Lower leg skin (tissue), 4 donors: ENCODE results near the gene ARHGDIB. TPM values are rescaled to one million over a fixed set of nuclear protein-coding genes. Genes with fewer than 3 reads are reported as not detected.

Experiments used
- DNase-seq, 2 donors: peaks; one replicate each; pipeline ENCODE4 v3.0.0-alpha.2; 2019; ENCODE audit warnings: low spot score in 2 of 2
- H3K4me3 ChIP-seq: fragments of 200-600 bp; sonication (generic); 2 replicates; pipeline ENCODE4 v1.5.1; 2017; ENCODE audit warnings: mild to moderate bottlenecking, low read depth; ENCODE audit not compliant: poor library complexity, severe bottlenecking
- POLR2A ChIP-seq, 2 donors: fragments of 450-650 bp; IDR thresholded peaks; one replicate each; pipeline ENCODE4 v1.6.1; 2016 to 2017; ENCODE audit warnings: antibody characterized with exemption in 2 of 2, mild to moderate bottlenecking in 1 of 2, moderate library complexity in 1 of 2
- WGBS, 2 donors: methylation state at CpG; one replicate each; pipeline ENCODE4 v1.1.5; 2018; 5-methylcytosine and 5-hydroxymethylcytosine counted together
- intact Hi-C: fragments of 100-400 bp; cut with DNase I; formaldehyde crosslinking; loops from one replicate; pipeline ENCODE4 v1.15.0; 2023; ENCODE audit warnings: low total_unique reads
- total RNA-seq, 4 donors: library from RNA; depleted of rRNA; stranded (reverse); fragments of >200 nt; gene quantifications; one replicate each; pipeline ENCODE4 v1.1.0, GENCODE V29; 2016
- TF ChIP-seq, protein P1 (sequence below), 3 donors: fragments of 450-650 bp; IDR thresholded peaks; one replicate each; pipeline ENCODE4 v1.5.1; 2016; ENCODE audit warnings: antibody characterized with exemption in 3 of 3, mild to moderate bottlenecking in 3 of 3, moderate library complexity in 2 of 3

ARHGDIB gene
- total RNA-seq, 4 donors from 2014 or later = 44.9 to 84.7 (median 82.1) TPM

DNA sequence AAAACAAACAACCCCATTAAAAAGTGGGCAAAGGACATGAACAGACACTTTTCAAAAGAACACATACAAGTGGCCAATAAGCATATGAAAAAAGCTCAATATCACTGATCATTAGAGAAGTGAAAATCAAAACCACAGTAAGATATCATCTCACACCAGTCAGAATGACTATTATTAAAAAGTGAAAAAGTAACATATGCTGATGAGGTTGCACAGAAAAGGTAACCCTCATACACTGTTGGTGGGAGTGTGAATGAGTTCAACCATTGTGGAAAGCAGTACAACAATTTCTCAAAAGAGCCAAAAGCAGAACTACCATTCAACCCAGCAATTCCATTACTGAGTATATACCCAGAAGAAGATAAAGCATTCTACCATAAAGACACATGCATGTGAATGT, 29.7 kb upstream of the ARHGDIB start:
- no peak overlapping the region for H3K4me3 ChIP-seq
- TF ChIP-seq, protein P1, sequence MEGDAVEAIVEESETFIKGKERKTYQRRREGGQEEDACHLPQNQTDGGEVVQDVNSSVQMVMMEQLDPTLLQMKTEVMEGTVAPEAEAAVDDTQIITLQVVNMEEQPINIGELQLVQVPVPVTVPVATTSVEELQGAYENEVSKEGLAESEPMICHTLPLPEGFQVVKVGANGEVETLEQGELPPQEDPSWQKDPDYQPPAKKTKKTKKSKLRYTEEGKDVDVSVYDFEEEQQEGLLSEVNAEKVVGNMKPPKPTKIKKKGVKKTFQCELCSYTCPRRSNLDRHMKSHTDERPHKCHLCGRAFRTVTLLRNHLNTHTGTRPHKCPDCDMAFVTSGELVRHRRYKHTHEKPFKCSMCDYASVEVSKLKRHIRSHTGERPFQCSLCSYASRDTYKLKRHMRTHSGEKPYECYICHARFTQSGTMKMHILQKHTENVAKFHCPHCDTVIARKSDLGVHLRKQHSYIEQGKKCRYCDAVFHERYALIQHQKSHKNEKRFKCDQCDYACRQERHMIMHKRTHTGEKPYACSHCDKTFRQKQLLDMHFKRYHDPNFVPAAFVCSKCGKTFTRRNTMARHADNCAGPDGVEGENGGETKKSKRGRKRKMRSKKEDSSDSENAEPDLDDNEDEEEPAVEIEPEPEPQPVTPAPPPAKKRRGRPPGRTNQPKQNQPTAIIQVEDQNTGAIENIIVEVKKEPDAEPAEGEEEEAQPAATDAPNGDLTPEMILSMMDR (IDR thresholded peaks at IDR 0.05) = no peak
- TF ChIP-seq POLR2A (IDR thresholded peaks at IDR 0.05) = no peak
- DNase-seq = no peak
- intact Hi-C loops = loop anchor here (10.0 kb wide), 1 partner anchor 346 kb away; no protein-coding TSS in a partner anchor

DNA sequence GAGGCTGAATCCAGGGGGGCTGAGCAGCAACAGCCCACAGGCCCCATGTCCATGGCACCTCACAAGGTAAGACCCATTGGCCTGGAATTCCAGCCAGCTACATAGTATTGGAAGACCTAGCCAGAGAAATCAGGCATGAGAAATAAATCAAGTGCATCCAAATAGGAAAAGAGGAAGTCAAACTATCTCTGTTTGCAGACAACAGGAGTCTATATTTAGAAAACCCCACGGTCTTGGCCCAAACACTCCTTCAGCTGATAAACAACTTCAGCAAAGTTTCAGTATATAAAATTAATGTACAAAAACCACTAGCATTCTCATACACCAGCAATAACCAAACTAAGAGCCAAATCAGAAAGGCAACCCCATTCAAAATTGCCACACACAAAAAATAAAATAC, 28.4 kb upstream of the ARHGDIB start:
- DNase-seq = no peak
- TF ChIP-seq, protein P1 (IDR thresholded peaks at IDR 0.05) = no peak
- TF ChIP-seq POLR2A (IDR thresholded peaks at IDR 0.05) = no peak
- 56 to 69% methylated on average over 1 of the region's 1 CpG for WGBS, 2 donors
- no peak overlapping the region for H3K4me3 ChIP-seq
- intact Hi-C loops = loop anchor here (10.0 kb wide), 1 partner anchor 345 kb away; no protein-coding TSS in a partner anchor

DNA sequence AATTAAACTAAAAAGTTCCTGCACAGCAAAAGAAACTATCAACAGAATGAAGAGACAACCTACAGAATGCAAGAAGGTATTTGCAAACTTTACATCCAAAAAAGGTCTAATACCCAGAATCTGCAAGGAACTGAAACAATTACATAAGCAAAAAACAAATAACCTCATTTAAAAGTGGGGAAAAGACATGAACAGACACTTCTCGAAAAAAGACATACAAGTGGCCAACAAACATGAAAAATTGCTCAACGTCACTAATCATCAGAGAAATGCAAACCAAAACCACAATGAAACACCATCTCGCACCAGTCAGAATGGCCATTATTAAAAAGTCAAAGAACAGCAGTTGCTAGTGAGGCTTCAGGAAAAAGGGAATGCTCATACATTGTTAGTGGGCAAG, 26.6 kb upstream of the ARHGDIB start:
- TF ChIP-seq, protein P1 (IDR thresholded peaks at IDR 0.05) = no peak
- no peak for TF ChIP-seq POLR2A (IDR thresholded peaks at IDR 0.05)
- intact Hi-C loops = no loop called here
- no peak overlapping the region for H3K4me3 ChIP-seq
- no peak for DNase-seq
- WGBS, 2 donors = 83 to 85% methylated on average over 3 of the region's 3 CpGs

DNA sequence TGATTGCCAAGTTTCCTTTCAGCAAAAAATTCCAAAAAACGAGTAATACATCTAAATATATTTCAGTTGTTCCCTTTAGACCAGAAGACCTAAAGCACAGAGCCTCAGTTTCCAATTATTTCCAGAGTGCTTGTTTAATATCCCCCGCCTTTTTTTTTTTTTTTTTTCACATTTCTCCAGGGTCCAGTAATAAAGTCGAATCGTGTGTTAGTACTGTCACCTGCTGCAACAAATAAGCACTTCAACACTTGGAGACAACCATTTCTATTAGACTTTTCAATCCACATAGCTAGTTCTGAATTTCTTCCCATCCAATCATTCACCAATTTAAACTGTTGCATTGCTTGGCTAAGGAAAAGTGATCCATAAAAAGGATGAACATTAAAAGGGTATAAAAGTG, 25.0 kb upstream of the ARHGDIB start:
- TF ChIP-seq POLR2A (IDR thresholded peaks at IDR 0.05) = no peak
- TF ChIP-seq, protein P1 (IDR thresholded peaks at IDR 0.05) = no peak
- 61 to 67% methylated on average over 4 of the region's 4 CpGs for WGBS, 2 donors
- H3K4me3 ChIP-seq = no peak overlapping the region
- intact Hi-C loops = no loop called here
- no peak for DNase-seq

DNA sequence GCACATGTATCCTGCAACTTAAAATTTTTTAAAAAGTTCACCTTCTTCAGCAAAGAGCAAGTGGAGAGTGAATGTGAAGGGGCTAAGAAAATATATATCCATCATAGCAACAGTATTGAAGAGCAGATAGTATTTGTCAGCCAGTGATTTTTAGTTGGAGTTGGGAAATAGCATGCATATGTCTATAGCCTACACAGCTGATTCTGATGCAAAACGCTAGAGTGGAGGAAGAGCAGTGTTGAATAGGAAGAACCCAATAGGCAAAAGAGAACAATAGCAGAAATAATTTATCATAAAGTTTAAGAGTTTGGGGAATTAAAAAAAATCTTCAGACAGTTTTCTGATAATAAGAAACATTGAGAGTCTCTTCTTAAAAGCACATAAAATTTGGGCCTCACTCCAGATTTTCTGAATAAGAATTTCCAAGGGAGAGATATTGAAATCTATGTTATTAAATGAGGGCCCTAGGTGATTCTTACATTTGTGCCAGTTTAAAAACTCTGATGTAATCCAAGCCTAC, 23.4 kb upstream of the ARHGDIB start:
- DNase-seq = no peak
- WGBS, 2 donors = 51 to 58% methylated on average over 1 of the region's 1 CpG
- TF ChIP-seq, protein P1 (IDR thresholded peaks at IDR 0.05) = no peak
- no peak for TF ChIP-seq POLR2A (IDR thresholded peaks at IDR 0.05)
- no peak overlapping the region for H3K4me3 ChIP-seq
- intact Hi-C loops = no loop called here

DNA sequence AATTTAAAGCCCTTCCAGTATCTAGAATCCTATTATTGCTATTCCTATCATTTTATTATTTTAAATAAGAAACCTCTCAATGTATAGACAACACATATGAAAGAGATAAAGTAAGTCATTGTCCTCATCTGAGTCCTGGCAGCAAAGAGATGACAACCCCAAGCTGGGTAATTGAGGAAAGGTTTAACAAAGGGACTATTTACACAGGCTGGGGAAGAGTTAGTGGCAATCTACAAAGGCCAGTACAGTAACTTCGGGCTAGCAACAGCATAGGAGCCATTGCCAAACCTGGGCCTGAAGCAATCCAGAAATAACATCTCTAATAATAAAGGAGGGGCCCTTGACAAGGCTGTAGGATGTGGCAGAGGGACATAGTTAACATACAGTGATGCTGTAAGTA, 22.6 kb upstream of the ARHGDIB start:
- no peak for TF ChIP-seq POLR2A (IDR thresholded peaks at IDR 0.05)
- TF ChIP-seq, protein P1 (IDR thresholded peaks at IDR 0.05) = no peak
- 67 to 71% methylated on average over 1 of the region's 1 CpG for WGBS, 2 donors
- no peak overlapping the region for H3K4me3 ChIP-seq
- intact Hi-C loops = no loop called here
- DNase-seq = no peak
